ENCODE data around the gene SPTAN1.

The SPTAN1 gene

DNA sequence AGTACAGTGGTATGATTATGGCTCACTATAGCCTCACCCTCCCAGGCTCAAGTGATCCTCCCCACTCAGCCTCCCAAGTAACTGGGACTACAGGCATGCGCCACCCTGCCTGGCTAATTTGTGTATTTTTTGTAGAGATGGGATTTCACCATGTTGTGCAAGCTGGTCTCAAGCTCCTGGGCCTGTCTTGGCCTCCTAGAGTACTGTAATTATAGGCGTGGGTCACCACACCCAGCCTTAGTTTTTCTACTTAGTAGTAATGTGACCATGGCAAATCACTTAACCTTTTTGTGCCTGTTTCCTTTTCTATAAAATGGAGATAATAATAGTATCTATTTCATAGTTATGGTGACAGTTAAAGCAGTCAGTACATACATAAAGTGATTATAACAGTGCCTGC is 25.7 kb upstream of the SPTAN1 start:
- no peak for TF ChIP-seq CTCF (IDR thresholded peaks at IDR 0.05)

- no peak for TF ChIP-seq CTCF (IDR thresholded peaks at IDR 0.05)
These were observed 23.8 kb upstream of the SPTAN1 start for GRCh38 chr9:128528445-128529160.

- no peak for TF ChIP-seq CTCF (IDR thresholded peaks at IDR 0.05)
These were observed 23.2 kb upstream of the SPTAN1 start for GRCh38 chr9:128529191-128529590.

DNA sequence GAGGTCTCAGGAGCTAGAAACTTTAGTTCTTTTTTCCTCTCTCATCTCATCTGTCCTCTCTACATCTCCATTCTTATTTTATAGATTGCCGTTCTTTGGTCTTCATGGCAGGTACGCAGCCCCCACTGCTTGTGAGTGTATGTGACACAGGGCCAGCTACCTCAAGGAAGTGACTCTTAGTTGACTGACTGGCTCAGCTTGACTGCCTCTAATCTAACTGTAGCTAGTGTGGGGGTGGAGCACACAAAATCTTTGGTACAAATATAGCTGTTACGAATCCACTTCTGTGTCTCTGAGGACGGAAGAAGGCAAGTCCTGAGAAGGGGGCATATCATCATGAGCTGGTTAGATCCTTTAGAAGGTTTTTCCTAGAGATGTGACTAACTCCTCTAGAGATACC is 19.8 kb upstream of the SPTAN1 start:
- TF ChIP-seq CTCF (IDR thresholded peaks at IDR 0.05), result no peak

- no peak for TF ChIP-seq CTCF (IDR thresholded peaks at IDR 0.05)
These were observed 11.6 kb upstream of the SPTAN1 start for GRCh38 chr9:128540634-128541360.

GRCh38 chr9:128546504-128546903 is 5.9 kb upstream of the SPTAN1 start:
- no peak for TF ChIP-seq CTCF (IDR thresholded peaks at IDR 0.05)

GRCh38 chr9:128548876-128549275 is 3.5 kb upstream of the SPTAN1 start:
- TF ChIP-seq CTCF (IDR thresholded peaks at IDR 0.05), result no peak
